Non-pigmented ciliary epithelial cell (primary cell): ENCODE data around the gene VGF.
A peak's percentile ranks its signal among the peaks of the same experiment; 100 is the strongest.

Source experiments
- DNase-seq: peaks from one replicate; pipeline ENCODE4 v3.0.0-alpha.2; 2010; ENCODE audit warnings: low read depth

Gene VGF

DNA sequence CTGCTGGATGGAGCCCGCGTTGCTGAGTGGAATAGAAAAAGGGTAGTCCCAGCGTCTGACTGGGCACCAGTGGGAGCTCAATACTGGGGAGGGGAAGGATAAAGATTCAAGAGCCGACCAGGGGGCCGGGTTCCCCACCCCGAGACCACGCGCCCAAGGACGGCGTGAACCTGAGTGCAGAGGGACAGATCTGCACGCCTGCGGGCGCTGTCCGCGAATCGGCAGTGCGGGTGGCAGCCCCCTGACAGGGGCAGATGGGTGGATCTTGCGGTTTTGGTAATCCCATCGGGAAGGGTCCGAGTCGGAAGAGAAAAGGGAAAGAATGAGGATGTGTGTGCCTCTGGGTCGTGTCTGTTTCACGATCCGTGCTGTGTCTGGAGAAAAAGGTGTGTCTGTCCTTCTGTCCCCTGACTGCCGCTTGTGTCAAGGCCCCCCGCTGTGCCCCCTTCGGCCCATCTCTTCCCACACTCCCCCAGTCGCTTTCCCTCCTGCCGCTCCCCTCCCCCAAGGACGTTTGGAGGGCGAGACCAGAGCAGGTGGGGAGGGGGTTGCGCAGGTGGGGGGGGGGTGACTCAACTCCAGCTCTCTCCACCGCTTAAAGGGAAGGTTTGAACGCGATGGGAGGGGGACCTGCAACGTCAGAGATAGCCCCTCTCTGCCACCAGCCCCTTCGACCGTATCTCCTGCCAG lies 734 bp upstream of the VGF start:
- DNase-seq = no peak

DNA sequence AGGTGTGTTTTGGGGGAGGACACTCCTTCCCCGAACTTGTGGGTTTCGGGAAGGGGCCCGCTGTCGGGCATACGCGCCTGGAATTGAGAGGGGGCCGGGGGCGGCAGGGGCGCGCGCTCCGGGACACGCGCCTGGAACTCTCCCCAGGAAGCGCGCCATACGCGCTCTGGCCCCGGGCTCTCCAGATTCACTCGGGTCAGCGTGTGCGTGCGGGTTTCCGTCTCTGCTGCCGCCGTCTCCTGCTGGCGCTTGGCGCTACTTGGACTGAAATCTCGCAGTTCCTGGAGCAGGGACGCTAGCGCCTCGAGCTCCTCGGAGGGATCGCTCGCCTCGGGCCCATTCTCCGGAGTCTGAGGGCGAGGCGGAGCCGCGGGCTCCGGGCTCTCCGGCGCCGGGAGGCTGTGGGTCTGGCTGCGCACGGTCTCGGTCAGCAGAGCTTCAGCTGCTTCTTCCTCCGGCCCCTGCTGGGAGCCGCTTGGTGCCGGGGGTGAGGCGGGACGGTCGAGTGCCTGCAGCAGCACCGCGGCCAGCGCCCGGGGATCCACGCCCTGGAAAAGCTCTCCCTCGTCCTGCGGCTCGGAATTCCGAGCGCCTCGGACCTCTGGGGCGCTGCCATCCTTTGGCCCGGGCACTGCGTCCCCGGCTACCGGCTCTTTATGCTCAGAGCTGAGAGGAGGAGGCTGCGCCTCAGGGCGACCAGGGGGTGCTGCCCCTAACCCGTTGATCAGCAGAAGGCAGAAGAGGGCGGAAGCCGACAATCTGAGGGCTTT lies 1.1 kb downstream of the VGF start:
- no peak for DNase-seq

DNA sequence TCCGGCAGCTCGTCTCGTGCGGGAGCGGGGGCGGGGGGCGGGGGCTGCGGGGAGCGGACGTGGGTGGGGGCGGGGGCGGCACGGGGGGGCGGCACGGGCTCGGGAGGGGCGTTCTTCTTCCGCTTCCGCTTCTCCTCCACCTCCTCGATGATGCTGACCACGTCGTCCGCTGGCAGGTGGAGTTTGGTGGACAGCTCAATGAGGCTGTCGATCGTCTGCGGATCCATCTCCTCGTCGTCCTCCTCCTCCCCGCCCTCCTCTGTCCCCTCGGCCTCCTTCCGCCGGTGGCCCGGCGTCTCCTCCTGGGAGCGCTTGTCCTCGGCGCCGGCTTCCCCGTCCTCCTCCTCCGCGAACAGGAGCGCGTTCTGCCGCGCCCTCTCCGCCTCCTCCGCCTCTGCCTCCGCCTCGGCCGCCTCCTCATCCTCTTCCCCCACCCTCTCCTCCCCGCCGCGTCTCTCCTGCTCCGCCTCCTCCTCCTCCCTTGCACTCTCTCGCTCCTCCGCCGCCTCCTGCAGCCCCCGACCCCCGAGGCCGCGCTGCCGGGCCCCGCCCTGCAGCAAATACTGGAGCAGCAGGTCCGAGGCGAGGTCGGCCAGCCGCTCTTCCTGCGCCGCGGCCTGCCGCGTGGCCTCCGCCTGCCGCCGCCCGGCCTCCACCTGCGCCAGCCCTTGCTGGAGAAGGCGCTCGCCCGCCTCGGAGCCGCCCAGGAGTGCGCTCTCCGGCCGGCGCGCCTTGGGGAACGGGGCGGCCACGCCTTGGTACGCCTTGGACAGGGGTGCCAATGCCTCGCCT lies 1.9 kb downstream of the VGF start:
- no peak for DNase-seq

DNA sequence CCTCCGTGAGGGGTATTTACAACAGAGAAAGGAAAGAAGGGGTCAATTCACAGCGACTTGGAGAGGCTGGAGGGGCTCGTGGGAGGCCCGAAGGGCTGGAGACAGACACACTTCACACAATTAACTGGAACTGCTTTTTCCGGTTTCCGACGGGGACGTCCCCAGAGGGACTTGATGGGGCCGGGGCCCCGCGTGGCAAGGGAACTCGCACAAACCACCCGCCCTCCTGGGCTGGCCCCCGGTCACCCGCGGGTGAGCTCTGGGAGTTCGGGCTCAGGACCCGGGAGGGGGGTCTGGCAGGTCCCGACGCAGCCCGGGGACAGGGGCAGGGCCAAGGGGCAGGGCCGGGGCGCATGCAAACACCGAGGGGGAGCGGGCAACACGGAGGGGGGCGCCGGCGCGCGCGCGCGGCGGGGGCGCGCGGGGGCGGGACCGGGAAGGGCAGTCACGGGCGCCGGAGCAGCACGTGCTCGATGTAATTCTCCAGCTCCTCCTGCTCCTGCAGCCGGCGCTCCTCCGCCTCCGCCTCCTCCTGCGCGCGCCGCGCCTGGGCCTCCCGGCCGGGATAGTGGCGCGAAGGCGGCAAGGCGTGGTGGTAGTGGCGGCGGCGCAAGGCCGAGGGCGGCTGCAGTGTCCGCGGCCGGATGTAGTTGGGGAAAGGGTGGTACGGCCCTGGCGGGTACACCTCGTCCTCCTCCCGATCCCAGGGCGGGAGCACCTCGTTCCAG lies 2.7 kb downstream of the VGF start:
- DNase-seq = no peak

- DNase-seq = no peak
These were observed 3.5 kb downstream of the VGF start for GRCh38 chr7:101161692-101162471.

- no peak for DNase-seq
These were observed 4.5 kb downstream of the VGF start for GRCh38 chr7:101160910-101161309.

GRCh38 chr7:101159696-101160674 lies 5.4 kb downstream of the VGF start:
- DNase-seq = no peak

DNA sequence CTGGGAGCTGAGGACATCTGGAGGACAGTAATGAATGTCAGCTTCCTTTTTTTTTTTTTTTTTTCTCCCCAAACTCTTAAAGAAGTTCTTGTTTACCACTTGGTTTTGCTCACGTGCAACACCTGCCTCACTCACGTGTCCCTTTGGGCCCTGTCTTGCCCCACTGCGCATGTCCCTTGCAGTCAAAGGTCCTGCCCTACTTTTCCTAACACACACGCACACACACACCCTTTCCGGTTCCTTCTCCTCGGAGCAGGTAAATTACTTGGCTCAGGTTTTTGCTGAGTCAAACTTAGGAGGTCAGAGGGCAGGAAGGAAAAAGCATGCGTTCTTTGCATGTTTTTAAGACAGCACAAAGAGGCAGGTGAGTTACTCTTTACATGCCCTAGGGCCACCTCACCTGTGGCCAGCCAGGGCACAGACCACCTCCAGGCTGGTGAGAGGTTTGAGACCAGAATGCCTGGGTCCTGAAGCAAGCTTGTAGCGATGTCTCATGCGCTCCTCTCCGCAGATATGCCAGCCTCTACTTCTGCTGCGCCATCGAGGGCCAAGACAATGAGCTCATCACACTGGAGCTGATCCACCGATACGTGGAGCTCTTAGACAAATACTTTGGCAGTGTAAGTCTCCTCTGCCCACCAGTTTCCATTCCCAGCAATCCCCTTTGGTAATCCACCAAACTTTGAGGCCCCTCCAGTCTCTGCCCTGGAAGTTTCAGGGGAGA lies 8.3 kb downstream of the VGF start:
- no peak for DNase-seq

GRCh38 chr7:101156277-101156676 lies 9.1 kb downstream of the VGF start:
- DNase-seq = no peak

GRCh38 chr7:101155303-101155702 lies 10.1 kb downstream of the VGF start:
- DNase-seq = no peak

- DNase-seq = no peak
These were observed 10.7 kb downstream of the VGF start for GRCh38 chr7:101154693-101155102.

GRCh38 chr7:101153969-101154692 lies 11.2 kb downstream of the VGF start, which contains the start of gene AP1S1:
Gene AP1S1 (plus strand): TSS chr7:101154476. CDS start chr7:101154515, 39 bp downstream.
- no peak for DNase-seq

- no peak for DNase-seq
These were observed 13.3 kb downstream of the VGF start for GRCh38 chr7:101151908-101152651.

DNA sequence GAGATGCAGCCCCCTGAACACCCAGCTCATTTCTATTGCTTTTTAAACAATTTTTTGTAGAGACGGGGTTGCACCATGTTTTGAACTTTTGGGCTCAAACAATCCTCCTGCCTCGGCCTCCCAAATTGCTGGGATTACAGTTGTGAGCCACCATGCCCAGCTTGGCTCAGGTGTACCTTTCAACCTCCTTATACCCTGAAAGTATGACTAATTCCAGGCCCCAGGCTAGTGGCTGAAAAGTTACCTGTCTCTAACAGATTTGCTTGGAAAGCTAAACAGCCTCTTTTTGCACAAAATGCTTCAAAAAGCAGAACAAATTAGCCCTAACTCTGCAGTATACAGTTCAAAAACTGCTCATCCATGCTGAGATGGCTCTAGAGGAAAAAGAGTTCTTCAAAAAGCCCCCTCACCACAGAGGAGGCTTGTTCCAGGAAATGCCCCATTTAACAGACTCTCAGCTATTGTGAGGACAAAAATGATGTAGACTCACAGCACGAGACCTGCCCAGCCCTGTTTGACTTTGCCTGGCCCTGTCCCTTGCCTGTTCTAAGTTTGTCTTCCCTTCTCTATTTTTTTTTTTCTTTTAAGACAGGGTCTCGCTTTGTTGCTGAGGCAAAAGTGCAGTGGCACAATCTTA lies 24.5 kb downstream of the VGF start:
- no peak for DNase-seq

DNA sequence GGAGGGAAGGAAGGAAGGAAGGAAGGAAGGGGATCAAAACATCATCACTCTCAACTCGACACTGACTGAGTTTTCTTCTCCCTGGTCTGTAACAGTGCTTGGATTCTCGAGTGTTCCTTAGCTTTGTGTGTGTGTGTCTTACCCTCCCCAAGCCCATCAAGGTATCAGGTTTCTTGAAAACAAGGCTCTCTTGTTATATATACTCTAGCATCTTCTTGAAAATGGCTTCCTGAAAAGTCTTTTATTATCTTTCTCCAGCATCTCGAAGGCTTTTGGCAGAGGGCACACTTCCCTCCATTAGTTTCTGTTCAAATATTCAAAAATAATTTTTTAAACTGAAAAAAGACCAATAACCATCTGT lies 25.1 kb downstream of the VGF start:
- no peak for DNase-seq

GRCh38 chr7:101138213-101138870 lies 27.0 kb downstream of the VGF start:
- DNase-seq = peak; percentile 88

- peak; percentile 32 for DNase-seq
These were observed 27.6 kb downstream of the VGF start for GRCh38 chr7:101137651-101138212.
